Liver (tissue), 9 donors: ENCODE measurements around the gene INHBC. TPM values are rescaled to one million over a fixed set of nuclear protein-coding genes. Genes with fewer than 3 reads are reported as not detected.

Experiments used
- DNase-seq: peaks from one replicate; pipeline ENCODE4 v3.0.0-alpha.2; 2017; ENCODE audit warnings: low spot score
- H3K27ac ChIP-seq, 2 donors: one replicate each; pipeline ENCODE4 v1.7.0; 2013; ENCODE audit warnings: inconsistent platforms in 2 of 2, low read length in 2 of 2, control low read depth in 1 of 2, low read depth in 1 of 2, mild to moderate bottlenecking in 1 of 2
- H3K27me3 ChIP-seq, 4 donors: one replicate each; pipeline versions ENCODE4 v1.6.1 to v1.7.0; 2013; ENCODE audit warnings: low read length in 3 of 4, inconsistent platforms in 1 of 4, mild to moderate bottlenecking in 1 of 4, moderate library complexity in 1 of 4; ENCODE audit not compliant: control insufficient read depth in 4 of 4, insufficient read depth in 4 of 4
- H3K36me3 ChIP-seq, 4 donors: one replicate each; pipeline versions ENCODE4 v1.6.1 to v1.7.0; 2013; ENCODE audit warnings: low read length in 3 of 4, mild to moderate bottlenecking in 3 of 4, low read depth in 1 of 4, moderate library complexity in 1 of 4; ENCODE audit not compliant: control insufficient read depth in 4 of 4, insufficient read depth in 3 of 4
- H3K4me1 ChIP-seq, 4 donors: one replicate each; pipeline versions ENCODE4 v1.6.1 to v1.7.0; 2013; ENCODE audit warnings: low read length in 3 of 4, mild to moderate bottlenecking in 3 of 4, moderate library complexity in 1 of 4; ENCODE audit not compliant: control insufficient read depth in 4 of 4, insufficient read depth in 4 of 4
- H3K4me3 ChIP-seq, 3 donors: one replicate each; pipeline versions ENCODE4 v1.6.1 to v1.7.0; 2013; ENCODE audit warnings: low read length in 3 of 3, control low read depth in 1 of 3, low read depth in 1 of 3, mild to moderate bottlenecking in 1 of 3
- H3K9ac ChIP-seq, 2 donors: one replicate each; pipeline ENCODE4 v1.7.0; 2013; ENCODE audit warnings: low read length in 2 of 2, mild to moderate bottlenecking in 2 of 2, moderate library complexity in 2 of 2, control low read depth in 1 of 2, low read depth in 1 of 2
- H3K9me3 ChIP-seq, 4 donors: one replicate each; pipeline versions ENCODE4 v1.6.1 to v1.7.0; 2013; ENCODE audit warnings: low read length in 3 of 4; ENCODE audit not compliant: control insufficient read depth in 4 of 4
- ATF3 ChIP-seq: IDR thresholded peaks from 2 replicates; pipeline ENCODE4 v1.6.1; 2016; ENCODE audit warnings: antibody characterized with exemption
- CTCF ChIP-seq: fragments of 150-350 bp; IDR thresholded peaks from 2 replicates; pipeline ENCODE4 v1.5.1; 2017; ENCODE audit warnings: improper control_type of control experiment, low read depth, low read length; ENCODE audit not compliant: missing input control
- EGR1 ChIP-seq, 2 donors: IDR thresholded peaks; 2 replicates each; pipeline ENCODE4 v1.6.1; 2016 to 2018; ENCODE audit warnings: antibody characterized with exemption in 2 of 2, low read depth in 2 of 2
- FOXA1 ChIP-seq: IDR thresholded peaks from 2 replicates; pipeline ENCODE4 v1.6.1; 2016; ENCODE audit warnings: antibody characterized with exemption
- FOXA2 ChIP-seq: IDR thresholded peaks from 2 replicates; pipeline ENCODE4 v1.6.1; 2016; ENCODE audit warnings: antibody characterized with exemption
- GABPA ChIP-seq, 2 donors: IDR thresholded peaks in 1 of 2; conservative IDR thresholded peaks in 1 of 2; 2 replicates each; pipeline ENCODE4 v1.6.1; 2016; ENCODE audit warnings: antibody characterized with exemption in 2 of 2, mild to moderate bottlenecking in 1 of 2, moderate library complexity in 1 of 2
- HNF4A ChIP-seq, 2 donors: conservative IDR thresholded peaks; 2 replicates each; pipeline ENCODE4 v1.6.1; 2016; ENCODE audit warnings: antibody characterized with exemption in 2 of 2, mild to moderate bottlenecking in 2 of 2
- HNF4G ChIP-seq: IDR thresholded peaks from 2 replicates; pipeline ENCODE4 v1.6.1; 2016; ENCODE audit warnings: antibody characterized with exemption
- JUND ChIP-seq, 2 donors: IDR thresholded peaks; 2 replicates each; pipeline ENCODE4 v1.6.1; 2016; ENCODE audit warnings: antibody characterized with exemption in 2 of 2
- MAX ChIP-seq: IDR thresholded peaks from 2 replicates; pipeline ENCODE4 v1.6.1; 2016; ENCODE audit warnings: antibody characterized with exemption
- NR2F2 ChIP-seq: IDR thresholded peaks from 2 replicates; pipeline ENCODE4 v1.6.1; 2016; ENCODE audit warnings: antibody characterized with exemption
- RAD21 ChIP-seq, 2 donors: IDR thresholded peaks; 2 replicates each; pipeline ENCODE4 v1.6.1; 2016; ENCODE audit warnings: antibody characterized with exemption in 2 of 2, mild to moderate bottlenecking in 2 of 2
- RXRA ChIP-seq, 2 donors: IDR thresholded peaks; 2 replicates each; pipeline ENCODE4 v1.6.1; 2017 to 2018; ENCODE audit warnings: antibody characterized with exemption in 2 of 2, mild to moderate bottlenecking in 1 of 2
- SP1 ChIP-seq: IDR thresholded peaks from 2 replicates; pipeline ENCODE4 v1.6.1; 2018; ENCODE audit warnings: antibody characterized with exemption, mild to moderate bottlenecking
- YY1 ChIP-seq: IDR thresholded peaks from 2 replicates; pipeline ENCODE4 v1.6.1; 2016; ENCODE audit warnings: antibody characterized with exemption, mild to moderate bottlenecking
- ZBTB33 ChIP-seq: IDR thresholded peaks from 2 replicates; pipeline ENCODE4 v1.6.1; 2016; ENCODE audit warnings: antibody characterized with exemption
- WGBS: extraction: QIAGEN DNeasy Blood & Tissue Kit; methylation state at CpG from one replicate; pipeline ENCODE4 v1.1.7; 2013; 5-methylcytosine and 5-hydroxymethylcytosine counted together
- polyA plus RNA-seq, 2 donors: library from polyadenylated mRNA; stranded (reverse) in 1 of 2; unstranded in 1 of 2; fragments of 200-250 nt in 1 of 2; fragments of >200 nt in 1 of 2; fragmentation: Nextera tagmentation in 1 of 2; extraction: Ambion mirVana in 1 of 2; gene quantifications; one replicate each; pipeline versions ENCODE4 v1.2.1 to v1.2.3, GENCODE V29; 2013 to 2015
- total RNA-seq, 2 donors: library from RNA; depleted of rRNA; stranded (reverse); fragments of >200 nt; gene quantifications; one replicate each; pipeline ENCODE4 v1.2.3, GENCODE V29; 2014
- donor health status: healthy.
- donor health status: healthy.
- donor health status: healthy.
- donor health status: healthy.
- donor health status: healthy.

The INHBC gene
- total and polyA plus RNA-seq, 4 donors: 2.8 to 134 (median 86.7) TPM

- Histone ChIP-seq H3K27ac (no peak overlapping the region), H3K9ac (no peak overlapping the region), H3K27me3 (no peaks in the 10 kb centered on the region), H3K36me3 (no peaks in the 10 kb centered on the region), H3K4me1 (peaks cover 7 to 25% (median 17%) of the 10 kb centered on the region in 4 donors), H3K9me3 (no peaks in the 10 kb centered on the region), H3K4me3 (no peak overlapping the region)
- 84% methylated on average over 6 of the region's 6 CpGs for WGBS
- no peak for DNase-seq
- no peak for TF ChIP-seq FOXA2
- no peak for TF ChIP-seq GABPA (IDR thresholded peaks at IDR 0.05 in 1 of 2, conservative IDR thresholded peaks at IDR 0.05 in 1 of 2)
- TF ChIP-seq YY1: no peak
- TF ChIP-seq SP1: no peak
- no peak for TF ChIP-seq FOXA1
- no peak for TF ChIP-seq RAD21 (IDR thresholded peaks at IDR 0.05)
- no peak for TF ChIP-seq HNF4G
- no peak for TF ChIP-seq JUND (IDR thresholded peaks at IDR 0.05)
- no peak for TF ChIP-seq ATF3
- no peak for TF ChIP-seq NR2F2
- TF ChIP-seq MAX: no peak
- no peak for TF ChIP-seq EGR1 (IDR thresholded peaks at IDR 0.05; ENCODE audit: low read depth in 2 of 2)
Measured at GRCh38 chr12:57465030-57465746, 30.6 kb downstream of the INHBC start.

GRCh38 chr12:57465747-57466505, 31.3 kb downstream of the INHBC start:
- no peak overlapping the region for H3K27ac ChIP-seq
- WGBS: 79% methylated on average over 14 of the region's 14 CpGs
- H3K4me1 ChIP-seq: peaks cover 4 to 21% (median 14%) of the 10 kb centered on the region in 4 donors
- H3K9ac ChIP-seq: no peak overlapping the region
- no peaks in the 10 kb centered on the region for H3K27me3 ChIP-seq
- H3K4me3 ChIP-seq: no peak overlapping the region
- TF ChIP-seq RXRA (IDR thresholded peaks at IDR 0.05) (no peak), EGR1 (IDR thresholded peaks at IDR 0.05; ENCODE audit: low read depth in 2 of 2) (no peak), MAX (no peak), NR2F2 (no peak), JUND (IDR thresholded peaks at IDR 0.05) (no peak), CTCF (no peak), FOXA2 (no peak), ZBTB33 (no peak), SP1 (no peak), ATF3 (no peak), HNF4A (conservative IDR thresholded peaks at IDR 0.05) (no peak), HNF4G (no peak), FOXA1 (no peak), RAD21 (IDR thresholded peaks at IDR 0.05) (no peak), YY1 (no peak)
- no peak for DNase-seq
- H3K36me3 ChIP-seq: no peaks in the 10 kb centered on the region
- no peaks in the 10 kb centered on the region for H3K9me3 ChIP-seq
